Measurements from ENCODE around the gene OXER1. TPM values are rescaled to one million over a fixed set of nuclear protein-coding genes. Genes with fewer than 3 reads are reported as not detected.

Gene OXER1
- total and polyA plus RNA-seq, 2 of the 13 experiments (the other 11 are each of a cell fraction or from before 2014, with no cell fraction given), result 8.0 to 9.0 TPM

DNA sequence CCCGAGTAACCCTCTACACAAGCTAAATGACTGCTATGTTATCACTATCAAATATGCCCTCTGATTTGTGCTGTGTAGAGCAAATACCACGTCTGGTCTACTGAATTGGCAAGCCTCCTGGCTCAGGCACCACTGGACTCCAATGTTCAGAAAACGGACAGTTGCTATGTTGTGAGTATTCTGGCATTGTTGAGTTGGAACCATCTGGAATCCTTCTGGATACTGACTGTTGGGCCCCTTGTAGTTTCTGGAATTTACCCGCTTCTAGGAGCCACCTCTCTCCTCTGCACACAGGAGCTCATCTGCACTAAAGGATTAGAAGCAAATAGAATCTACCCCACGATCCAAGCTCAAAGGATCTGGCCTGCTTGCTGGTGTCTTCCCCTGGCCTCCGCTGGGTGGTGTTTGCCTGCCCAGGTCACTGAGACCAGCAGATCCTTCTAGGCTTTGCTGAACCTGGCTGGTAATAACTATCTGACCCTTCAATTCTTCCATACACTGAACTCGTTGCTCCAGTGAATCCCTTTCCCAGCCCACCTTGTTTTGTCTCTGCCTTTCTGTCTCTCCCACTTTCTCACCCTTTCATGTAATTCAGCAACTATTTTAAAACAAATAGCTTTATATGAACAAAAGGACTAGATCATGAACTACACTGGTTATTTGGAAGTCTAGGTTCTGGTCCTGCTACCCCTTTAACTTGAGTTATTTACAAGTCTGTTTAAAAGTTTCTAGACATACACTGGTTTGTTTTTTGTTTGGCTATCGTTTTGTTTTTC lies 30.5 kb upstream of the OXER1 start (continued):
- TF ChIP-seq, protein P1, sequence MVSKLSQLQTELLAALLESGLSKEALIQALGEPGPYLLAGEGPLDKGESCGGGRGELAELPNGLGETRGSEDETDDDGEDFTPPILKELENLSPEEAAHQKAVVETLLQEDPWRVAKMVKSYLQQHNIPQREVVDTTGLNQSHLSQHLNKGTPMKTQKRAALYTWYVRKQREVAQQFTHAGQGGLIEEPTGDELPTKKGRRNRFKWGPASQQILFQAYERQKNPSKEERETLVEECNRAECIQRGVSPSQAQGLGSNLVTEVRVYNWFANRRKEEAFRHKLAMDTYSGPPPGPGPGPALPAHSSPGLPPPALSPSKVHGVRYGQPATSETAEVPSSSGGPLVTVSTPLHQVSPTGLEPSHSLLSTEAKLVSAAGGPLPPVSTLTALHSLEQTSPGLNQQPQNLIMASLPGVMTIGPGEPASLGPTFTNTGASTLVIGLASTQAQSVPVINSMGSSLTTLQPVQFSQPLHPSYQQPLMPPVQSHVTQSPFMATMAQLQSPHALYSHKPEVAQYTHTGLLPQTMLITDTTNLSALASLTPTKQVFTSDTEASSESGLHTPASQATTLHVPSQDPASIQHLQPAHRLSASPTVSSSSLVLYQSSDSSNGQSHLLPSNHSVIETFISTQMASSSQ (IDR thresholded peaks at IDR 0.05; ENCODE audit: low read depth), result no peak
- TF ChIP-seq, protein P1 (CRISPR knock-in tag; IDR thresholded peaks at IDR 0.05; ENCODE audit: borderline replicate concordance), result peak; percentile 41; the same call in 1 of the 2 replicates
- TF ChIP-seq ZNF354B (CRISPR knock-in tag; IDR thresholded peaks at IDR 0.05), result no peak
- TF ChIP-seq ZNF547 (CRISPR knock-in tag; IDR thresholded peaks at IDR 0.05), result peak; percentile 58; the same call in 1 of the 2 replicates
- TF ChIP-seq ZNF841 (CRISPR knock-in tag; IDR thresholded peaks at IDR 0.05; ENCODE audit: borderline replicate concordance), result no peak
- no peak for TF ChIP-seq ZNF207 (IDR thresholded peaks at IDR 0.05; ENCODE audit: borderline replicate concordance)
- no peak for TF ChIP-seq KLF12 (CRISPR knock-in tag; IDR thresholded peaks at IDR 0.05; ENCODE audit: borderline replicate concordance)
- no peak for TF ChIP-seq ZSCAN21 (CRISPR knock-in tag; IDR thresholded peaks at IDR 0.05; ENCODE audit: borderline replicate concordance)
- no peak for TF ChIP-seq MLLT10 (CRISPR knock-in tag; IDR thresholded peaks at IDR 0.05)
- TF ChIP-seq, protein P2, sequence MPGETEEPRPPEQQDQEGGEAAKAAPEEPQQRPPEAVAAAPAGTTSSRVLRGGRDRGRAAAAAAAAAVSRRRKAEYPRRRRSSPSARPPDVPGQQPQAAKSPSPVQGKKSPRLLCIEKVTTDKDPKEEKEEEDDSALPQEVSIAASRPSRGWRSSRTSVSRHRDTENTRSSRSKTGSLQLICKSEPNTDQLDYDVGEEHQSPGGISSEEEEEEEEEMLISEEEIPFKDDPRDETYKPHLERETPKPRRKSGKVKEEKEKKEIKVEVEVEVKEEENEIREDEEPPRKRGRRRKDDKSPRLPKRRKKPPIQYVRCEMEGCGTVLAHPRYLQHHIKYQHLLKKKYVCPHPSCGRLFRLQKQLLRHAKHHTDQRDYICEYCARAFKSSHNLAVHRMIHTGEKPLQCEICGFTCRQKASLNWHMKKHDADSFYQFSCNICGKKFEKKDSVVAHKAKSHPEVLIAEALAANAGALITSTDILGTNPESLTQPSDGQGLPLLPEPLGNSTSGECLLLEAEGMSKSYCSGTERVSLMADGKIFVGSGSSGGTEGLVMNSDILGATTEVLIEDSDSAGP (CRISPR knock-in tag; IDR thresholded peaks at IDR 0.05; ENCODE audit: borderline replicate concordance), result no peak
- no peak for TF ChIP-seq FOXC1 (CRISPR knock-in tag; IDR thresholded peaks at IDR 0.05; ENCODE audit: borderline replicate concordance)
- TF ChIP-seq ZNF264 (CRISPR knock-in tag; IDR thresholded peaks at IDR 0.05), result no peak
- TF ChIP-seq ZNF124 (CRISPR knock-in tag; IDR thresholded peaks at IDR 0.05), result 0 out of 2 replicates have a peak, but pooled peaks have one; percentile 34
- TF ChIP-seq ZNF556 (CRISPR knock-in tag; IDR thresholded peaks at IDR 0.05; ENCODE audit: borderline replicate concordance), result peak; percentile 55; the same call in 1 of the 2 replicates
- TF ChIP-seq, protein P3, sequence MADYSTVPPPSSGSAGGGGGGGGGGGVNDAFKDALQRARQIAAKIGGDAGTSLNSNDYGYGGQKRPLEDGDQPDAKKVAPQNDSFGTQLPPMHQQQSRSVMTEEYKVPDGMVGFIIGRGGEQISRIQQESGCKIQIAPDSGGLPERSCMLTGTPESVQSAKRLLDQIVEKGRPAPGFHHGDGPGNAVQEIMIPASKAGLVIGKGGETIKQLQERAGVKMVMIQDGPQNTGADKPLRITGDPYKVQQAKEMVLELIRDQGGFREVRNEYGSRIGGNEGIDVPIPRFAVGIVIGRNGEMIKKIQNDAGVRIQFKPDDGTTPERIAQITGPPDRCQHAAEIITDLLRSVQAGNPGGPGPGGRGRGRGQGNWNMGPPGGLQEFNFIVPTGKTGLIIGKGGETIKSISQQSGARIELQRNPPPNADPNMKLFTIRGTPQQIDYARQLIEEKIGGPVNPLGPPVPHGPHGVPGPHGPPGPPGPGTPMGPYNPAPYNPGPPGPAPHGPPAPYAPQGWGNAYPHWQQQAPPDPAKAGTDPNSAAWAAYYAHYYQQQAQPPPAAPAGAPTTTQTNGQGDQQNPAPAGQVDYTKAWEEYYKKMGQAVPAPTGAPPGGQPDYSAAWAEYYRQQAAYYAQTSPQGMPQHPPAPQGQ (CRISPR knock-in tag; IDR thresholded peaks at IDR 0.05; ENCODE audit: borderline replicate concordance), result no peak
- no peak for TF ChIP-seq KDM6A (CRISPR knock-in tag; IDR thresholded peaks at IDR 0.05; ENCODE audit: low read depth)
- TF ChIP-seq, protein P4, sequence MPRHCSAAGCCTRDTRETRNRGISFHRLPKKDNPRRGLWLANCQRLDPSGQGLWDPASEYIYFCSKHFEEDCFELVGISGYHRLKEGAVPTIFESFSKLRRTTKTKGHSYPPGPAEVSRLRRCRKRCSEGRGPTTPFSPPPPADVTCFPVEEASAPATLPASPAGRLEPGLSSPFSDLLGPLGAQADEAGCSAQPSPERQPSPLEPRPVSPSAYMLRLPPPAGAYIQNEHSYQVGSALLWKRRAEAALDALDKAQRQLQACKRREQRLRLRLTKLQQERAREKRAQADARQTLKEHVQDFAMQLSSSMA (CRISPR knock-in tag; IDR thresholded peaks at IDR 0.05), result no peak
- no peak for TF ChIP-seq CBFB (CRISPR knock-in tag; IDR thresholded peaks at IDR 0.05)
- TF ChIP-seq SP5 (CRISPR knock-in tag; IDR thresholded peaks at IDR 0.05; ENCODE audit: borderline replicate concordance, low read depth), result 0 out of 2 replicates have a peak, but pooled peaks have one; percentile 6
- TF ChIP-seq, protein P5, sequence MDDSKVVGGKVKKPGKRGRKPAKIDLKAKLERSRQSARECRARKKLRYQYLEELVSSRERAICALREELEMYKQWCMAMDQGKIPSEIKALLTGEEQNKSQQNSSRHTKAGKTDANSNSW (CRISPR knock-in tag; IDR thresholded peaks at IDR 0.05; ENCODE audit: borderline replicate concordance), result no peak
- TF ChIP-seq ZSCAN25 (CRISPR knock-in tag; IDR thresholded peaks at IDR 0.05), result no peak
